ENCODE data around the gene PCDH15.

The PCDH15 gene

DNA sequence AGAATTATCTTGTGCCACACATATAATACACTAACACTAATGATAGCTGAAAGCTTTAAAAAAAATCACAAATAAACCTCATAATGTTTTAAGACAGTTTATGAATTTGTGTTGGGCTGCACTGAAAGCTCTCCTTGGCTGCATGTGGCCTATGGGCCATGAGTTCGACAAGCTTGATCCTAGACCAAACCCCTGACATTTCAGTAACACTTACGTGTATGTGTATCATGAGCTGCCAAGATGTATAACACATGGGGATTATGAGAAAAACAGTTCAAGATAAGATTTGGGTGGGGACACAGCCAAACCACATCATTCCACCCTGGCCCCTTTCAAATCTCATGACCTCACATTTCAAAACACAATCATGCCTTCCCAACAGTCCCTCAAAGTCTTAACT, 823.8 kb downstream of the PCDH15 start:
- Histone ChIP-seq H2BK12ac (ENCODE audit: low read length) (no peak overlapping the region), H3K23ac (ENCODE audit: low read depth, low read length, poor library complexity) (no peak overlapping the region), H4K91ac (ENCODE audit: low read depth, low read length, poor library complexity) (no peak overlapping the region), H3K27me3 (ENCODE audit: control insufficient read depth in 3 of 3, insufficient read depth in 3 of 3, low read depth in 1 of 3, low read length in 3 of 3) (no peaks in the 10 kb centered on the region), H3K4ac (ENCODE audit: low read length) (no peak overlapping the region), H3K14ac (ENCODE audit: low read length) (no peak overlapping the region), H3K4me2 (ENCODE audit: insufficient read depth, low read length, poor library complexity, severe bottlenecking) (no peak overlapping the region), H2BK15ac (ENCODE audit: low read length) (no peak overlapping the region), H3K9me3 (replicated peaks in 1 of 2; ENCODE audit: control insufficient read depth in 2 of 2, insufficient read depth in 1 of 2, low read depth in 1 of 2, low read length in 2 of 2) (no peaks in the 10 kb centered on the region), H2BK5ac (ENCODE audit: low read length) (no peak overlapping the region), H2AFZ (ENCODE audit: low read length) (no peak overlapping the region), H3K27ac (replicated peaks; ENCODE audit: low read length) (no peak overlapping the region), H3K4me3 (ENCODE audit: low read length in 2 of 2) (no peak overlapping the region), H2AK5ac (ENCODE audit: low read depth, low read length) (no peak overlapping the region), H3K36me3 (replicated peaks in 1 of 2; ENCODE audit: control insufficient read depth in 2 of 2, insufficient read depth in 2 of 2, low read length in 2 of 2) (no peaks in the 10 kb centered on the region), H3K79me1 (ENCODE audit: low read depth, low read length) (no peaks in the 10 kb centered on the region), H4K8ac (ENCODE audit: low read depth, low read length) (no peak overlapping the region), H3K4me1 (ENCODE audit: control insufficient read depth in 2 of 2, insufficient read depth in 1 of 2, low read depth in 1 of 2, low read length in 2 of 2) (no peaks in the 10 kb centered on the region), H2BK120ac (ENCODE audit: low read depth, low read length) (no peak overlapping the region), H3K18ac (ENCODE audit: low read length) (no peak overlapping the region), H3K9ac (ENCODE audit: low read depth, low read length, poor library complexity) (no peak overlapping the region)
- WGBS, 2 donors (ENCODE audit: extremely low coverage in 2 of 2, insufficient read length in 2 of 2, insufficient replicate concordance in 1 of 2) = no CpG with 5 or more reads among the region's 2 CpGs
- no peak for DNase-seq (ENCODE audit: low spot score)

- no CpG with 5 or more reads among the region's 3 CpGs for WGBS, 2 donors (ENCODE audit: extremely low coverage in 2 of 2, insufficient read length in 2 of 2, insufficient replicate concordance in 1 of 2)
- DNase-seq (ENCODE audit: low spot score) = no peak
- no peak overlapping the region for H3K4ac ChIP-seq (ENCODE audit: low read length)
Measured at GRCh38 chr10:53957401-53957800, 843.6 kb downstream of the PCDH15 start.

GRCh38 chr10:53955091-53955490, 845.9 kb downstream of the PCDH15 start:
- H3K4me3 ChIP-seq (ENCODE audit: low read length in 2 of 2) = no peak overlapping the region
- no peaks in the 10 kb centered on the region for H3K27me3 ChIP-seq (ENCODE audit: control insufficient read depth in 3 of 3, insufficient read depth in 3 of 3, low read depth in 1 of 3, low read length in 3 of 3)
- no peak overlapping the region for H3K27ac ChIP-seq (replicated peaks; ENCODE audit: low read length)
- no peak overlapping the region for H2AFZ ChIP-seq (ENCODE audit: low read length)
- no peak overlapping the region for H3K23ac ChIP-seq (ENCODE audit: low read depth, low read length, poor library complexity)
- H3K36me3 ChIP-seq (replicated peaks in 1 of 2; ENCODE audit: control insufficient read depth in 2 of 2, insufficient read depth in 2 of 2, low read length in 2 of 2) = no peaks in the 10 kb centered on the region
- no peak overlapping the region for H2AK5ac ChIP-seq (ENCODE audit: low read depth, low read length)
- no peak overlapping the region for H2BK120ac ChIP-seq (ENCODE audit: low read depth, low read length)
- H3K9ac ChIP-seq (ENCODE audit: low read depth, low read length, poor library complexity) = no peak overlapping the region
- H2BK12ac ChIP-seq (ENCODE audit: low read length) = no peak overlapping the region
- no peak overlapping the region for H4K91ac ChIP-seq (ENCODE audit: low read depth, low read length, poor library complexity)
- H4K8ac ChIP-seq (ENCODE audit: low read depth, low read length) = no peak overlapping the region
- no peak overlapping the region for H3K4me2 ChIP-seq (ENCODE audit: insufficient read depth, low read length, poor library complexity, severe bottlenecking)
- no peak overlapping the region for H2BK15ac ChIP-seq (ENCODE audit: low read length)
- no peak overlapping the region for H3K14ac ChIP-seq (ENCODE audit: low read length)
- no peak for DNase-seq (ENCODE audit: low spot score)
- H3K4ac ChIP-seq (ENCODE audit: low read length) = no peak overlapping the region
- peaks cover 3 to 5% of the 10 kb centered on the region in 2 donors for H3K9me3 ChIP-seq (replicated peaks in 1 of 2; ENCODE audit: control insufficient read depth in 2 of 2, insufficient read depth in 1 of 2, low read depth in 1 of 2, low read length in 2 of 2)
- no peak overlapping the region for H2BK5ac ChIP-seq (ENCODE audit: low read length)
- no peak overlapping the region for H3K18ac ChIP-seq (ENCODE audit: low read length)
- WGBS, 2 donors (ENCODE audit: extremely low coverage in 2 of 2, insufficient read length in 2 of 2, insufficient replicate concordance in 1 of 2) = 100% methylated on average over 1 of the region's 6 CpGs; no CpG with 5 or more reads in 1 of the 2 donors
- H3K79me1 ChIP-seq (ENCODE audit: low read depth, low read length) = no peaks in the 10 kb centered on the region
- H3K4me1 ChIP-seq (ENCODE audit: control insufficient read depth in 2 of 2, insufficient read depth in 1 of 2, low read depth in 1 of 2, low read length in 2 of 2) = no peaks in the 10 kb centered on the region

More at GRCh38 chr10:53957401-53957800, 843.6 kb downstream of the PCDH15 start:
- no peaks in the 10 kb centered on the region for H3K79me1 ChIP-seq (ENCODE audit: low read depth, low read length)
- no peak overlapping the region for H3K23ac ChIP-seq (ENCODE audit: low read depth, low read length, poor library complexity)
- H3K9ac ChIP-seq (ENCODE audit: low read depth, low read length, poor library complexity) = no peak overlapping the region
- no peak overlapping the region for H2BK12ac ChIP-seq (ENCODE audit: low read length)
- H3K4me1 ChIP-seq (ENCODE audit: control insufficient read depth in 2 of 2, insufficient read depth in 1 of 2, low read depth in 1 of 2, low read length in 2 of 2) = no peaks in the 10 kb centered on the region
- H3K27ac ChIP-seq (replicated peaks; ENCODE audit: low read length) = no peak overlapping the region
- peaks cover 1% of the 10 kb centered on the region in 2 donors for H3K9me3 ChIP-seq (replicated peaks in 1 of 2; ENCODE audit: control insufficient read depth in 2 of 2, insufficient read depth in 1 of 2, low read depth in 1 of 2, low read length in 2 of 2)
- H3K27me3 ChIP-seq (ENCODE audit: control insufficient read depth in 3 of 3, insufficient read depth in 3 of 3, low read depth in 1 of 3, low read length in 3 of 3) = no peaks in the 10 kb centered on the region
- H4K91ac ChIP-seq (ENCODE audit: low read depth, low read length, poor library complexity) = no peak overlapping the region
- H3K14ac ChIP-seq (ENCODE audit: low read length) = no peak overlapping the region
- no peak overlapping the region for H3K4me3 ChIP-seq (ENCODE audit: low read length in 2 of 2)
- H2BK15ac ChIP-seq (ENCODE audit: low read length) = no peak overlapping the region
- H2BK5ac ChIP-seq (ENCODE audit: low read length) = no peak overlapping the region
- no peak overlapping the region for H3K18ac ChIP-seq (ENCODE audit: low read length)
- no peak overlapping the region for H2BK120ac ChIP-seq (ENCODE audit: low read depth, low read length)
- no peak overlapping the region for H4K8ac ChIP-seq (ENCODE audit: low read depth, low read length)
- H3K36me3 ChIP-seq (replicated peaks in 1 of 2; ENCODE audit: control insufficient read depth in 2 of 2, insufficient read depth in 2 of 2, low read length in 2 of 2) = no peaks in the 10 kb centered on the region
- no peak overlapping the region for H2AFZ ChIP-seq (ENCODE audit: low read length)
- no peak overlapping the region for H3K4me2 ChIP-seq (ENCODE audit: insufficient read depth, low read length, poor library complexity, severe bottlenecking)
- H2AK5ac ChIP-seq (ENCODE audit: low read depth, low read length) = no peak overlapping the region

DNA sequence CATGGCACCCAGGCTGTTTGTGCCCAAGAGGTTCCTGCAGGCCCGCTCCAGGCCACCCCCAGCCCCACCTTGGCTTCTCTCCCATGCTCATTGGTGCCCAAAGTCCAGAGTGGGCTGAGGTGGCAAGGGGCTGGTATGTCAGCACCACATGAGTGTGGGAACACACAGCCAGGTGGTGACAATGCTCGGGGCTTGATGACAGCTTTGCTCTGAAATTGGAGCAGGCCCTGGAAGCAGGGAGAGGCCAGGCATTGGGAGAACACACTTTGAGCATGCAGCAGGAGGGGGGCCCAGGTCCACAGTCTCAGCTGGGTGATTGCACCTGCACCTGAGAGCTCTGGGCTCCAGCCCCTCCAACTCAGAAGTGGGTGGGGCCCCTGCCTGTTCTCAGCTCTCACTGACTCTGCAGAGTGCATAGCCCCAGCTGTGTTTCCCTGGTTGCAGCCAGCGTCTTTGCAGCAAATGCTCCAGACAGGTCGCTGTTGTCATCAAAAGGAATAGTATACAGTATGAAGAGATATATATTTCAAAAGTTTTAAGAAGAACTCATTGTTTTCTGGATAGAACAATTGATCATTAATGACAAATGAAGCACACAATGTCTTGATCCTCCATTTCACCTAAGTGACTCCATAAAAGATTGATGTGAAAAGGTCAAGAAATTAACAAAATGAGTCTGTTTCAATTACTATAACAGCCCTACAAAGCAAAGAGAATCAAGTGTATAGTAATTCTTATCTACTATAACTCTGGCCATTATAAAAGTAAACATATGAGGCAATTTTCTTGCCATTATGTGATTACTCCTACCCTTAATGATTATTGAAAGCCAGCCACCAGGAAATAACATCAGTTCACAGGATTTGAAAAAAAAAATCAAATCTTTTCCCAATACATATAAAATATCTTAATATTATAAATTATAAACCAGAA, 848.1 kb downstream of the PCDH15 start:
- Histone ChIP-seq H3K79me1 (ENCODE audit: low read depth, low read length) (no peaks in the 10 kb centered on the region), H2BK120ac (ENCODE audit: low read depth, low read length) (no peak overlapping the region)

More for the DNA sequence above, 848.1 kb downstream of the PCDH15 start:
- Histone ChIP-seq H2BK12ac (ENCODE audit: low read length) (no peak overlapping the region), H3K23ac (ENCODE audit: low read depth, low read length, poor library complexity) (no peak overlapping the region), H3K14ac (ENCODE audit: low read length) (no peak overlapping the region), H2AFZ (ENCODE audit: low read length) (no peak overlapping the region), H4K91ac (ENCODE audit: low read depth, low read length, poor library complexity) (no peak overlapping the region), H3K27ac (replicated peaks; ENCODE audit: low read length) (no peak overlapping the region), H3K9ac (ENCODE audit: low read depth, low read length, poor library complexity) (no peak overlapping the region), H3K27me3 (ENCODE audit: control insufficient read depth in 3 of 3, insufficient read depth in 3 of 3, low read depth in 1 of 3, low read length in 3 of 3) (no peaks in the 10 kb centered on the region), H3K4me1 (ENCODE audit: control insufficient read depth in 2 of 2, insufficient read depth in 1 of 2, low read depth in 1 of 2, low read length in 2 of 2) (no peaks in the 10 kb centered on the region), H3K4ac (ENCODE audit: low read length) (no peak overlapping the region), H2AK5ac (ENCODE audit: low read depth, low read length) (no peak overlapping the region), H3K4me2 (ENCODE audit: insufficient read depth, low read length, poor library complexity, severe bottlenecking) (no peak overlapping the region), H4K8ac (ENCODE audit: low read depth, low read length) (no peak overlapping the region), H2BK5ac (ENCODE audit: low read length) (no peak overlapping the region), H3K18ac (ENCODE audit: low read length) (peak overlapping the region; percentile 33), H3K36me3 (replicated peaks in 1 of 2; ENCODE audit: control insufficient read depth in 2 of 2, insufficient read depth in 2 of 2, low read length in 2 of 2) (no peaks in the 10 kb centered on the region), H3K4me3 (ENCODE audit: low read length in 2 of 2) (no peak overlapping the region), H2BK15ac (ENCODE audit: low read length) (no peak overlapping the region), H3K9me3 (replicated peaks in 1 of 2; ENCODE audit: control insufficient read depth in 2 of 2, insufficient read depth in 1 of 2, low read depth in 1 of 2, low read length in 2 of 2) (peaks cover 3 to 5% of the 10 kb centered on the region in 2 donors)
- DNase-seq (ENCODE audit: low spot score) = no peak
- WGBS, 2 donors (ENCODE audit: extremely low coverage in 2 of 2, insufficient read length in 2 of 2, insufficient replicate concordance in 1 of 2) = no CpG with 5 or more reads among the region's 4 CpGs

All from neuronal stem cell (in vitro differentiated cells).